GF-D8 (cell line): ENCODE results near the gene MAPK8.

Source experiments
- DNase-seq: peaks from one replicate; lab custom pipeline; 2025; lab: John Stamatoyannopoulos, UW

MAPK8 gene

GRCh38 chr10:48450233-48450740, 143.8 kb downstream of the MAPK8 start:
- DNase-seq: no peak

GRCh38 chr10:48450741-48451466, 144.4 kb downstream of the MAPK8 start:
- DNase-seq: no peak

GRCh38 chr10:48451969-48452878, 145.7 kb downstream of the MAPK8 start:
- DNase-seq: no peak

- no peak for DNase-seq
Measured at GRCh38 chr10:48452879-48453412, 146.5 kb downstream of the MAPK8 start.

- no peak for DNase-seq
Measured at GRCh38 chr10:48453451-48454301, 147.2 kb downstream of the MAPK8 start.

- no peak for DNase-seq
Measured at GRCh38 chr10:48454302-48455054, 148.0 kb downstream of the MAPK8 start.

GRCh38 chr10:48455055-48455391, 148.5 kb downstream of the MAPK8 start:
- DNase-seq: no peak

- DNase-seq: no peak
Measured at GRCh38 chr10:48455392-48456151, 149.1 kb downstream of the MAPK8 start.

GRCh38 chr10:48456361-48456804, 149.9 kb downstream of the MAPK8 start:
- DNase-seq: peak; percentile 58

GRCh38 chr10:48456808-48457761, 150.6 kb downstream of the MAPK8 start:
- no peak for DNase-seq

- DNase-seq: no peak
Measured at GRCh38 chr10:48457949-48458661, 151.6 kb downstream of the MAPK8 start.

GRCh38 chr10:48458662-48459048, 152.2 kb downstream of the MAPK8 start:
- no peak for DNase-seq

GRCh38 chr10:48459270-48460150, 153.0 kb downstream of the MAPK8 start:
- no peak for DNase-seq

GRCh38 chr10:48460182-48460581, 153.7 kb downstream of the MAPK8 start:
- DNase-seq: no peak

- DNase-seq: no peak
Measured at GRCh38 chr10:48461623-48462481, 155.4 kb downstream of the MAPK8 start.

GRCh38 chr10:48462482-48463020, 156.1 kb downstream of the MAPK8 start:
- DNase-seq: no peak
